GM12873 (cell line): Measurements from ENCODE around the gene CMKLR1.

Experiments used
- CTCF ChIP-seq: IDR thresholded peaks from 2 replicates; pipeline ENCODE4 v1.5.1; 2012; ENCODE audit warnings: low read depth, mild to moderate bottlenecking, moderate library complexity, low read length, control low read depth; ENCODE audit not compliant: insufficient read depth; ENCODE audit errors: missing control alignments

Gene CMKLR1

GRCh38 chr12:108332791-108333382 is 6.2 kb downstream of the CMKLR1 start:
- no peak for TF ChIP-seq CTCF

- TF ChIP-seq CTCF, result no peak
Measured at GRCh38 chr12:108328420-108328819, 10.7 kb downstream of the CMKLR1 start.

- no peak for TF ChIP-seq CTCF
Measured at GRCh38 chr12:108327621-108328344, 11.3 kb downstream of the CMKLR1 start.

GRCh38 chr12:108326254-108326750 is 12.8 kb downstream of the CMKLR1 start:
- no peak for TF ChIP-seq CTCF

GRCh38 chr12:108325549-108325948 is 13.6 kb downstream of the CMKLR1 start:
- TF ChIP-seq CTCF, result no peak

- no peak for TF ChIP-seq CTCF
Measured at GRCh38 chr12:108325018-108325358, 14.1 kb downstream of the CMKLR1 start.

- no peak for TF ChIP-seq CTCF
Measured at GRCh38 chr12:108324351-108325017, 14.6 kb downstream of the CMKLR1 start.
